H9 (cell line): ENCODE results near the gene COL8A1. TPM values are rescaled to one million over a fixed set of nuclear protein-coding genes. Genes with fewer than 3 reads are reported as not detected.

Source experiments
- DNase-seq: peaks from one replicate; pipeline ENCODE4 v3.0.0-alpha.2; 2017
- H2AFZ ChIP-seq: one replicate; pipeline ENCODE4 v1.6.1; 2013; ENCODE audit warnings: mild to moderate bottlenecking, low read length, control low read depth, moderate library complexity
- H2AK5ac ChIP-seq: 2 replicates; pipeline ENCODE4 v1.6.1; 2013; ENCODE audit warnings: low read length, control low read depth, mixed read lengths; ENCODE audit not compliant: insufficient read length
- H2BK120ac ChIP-seq: one replicate; pipeline ENCODE4 v1.6.1; 2013; ENCODE audit warnings: low read depth, mild to moderate bottlenecking, low read length, control low read depth, inconsistent platforms; ENCODE audit not compliant: poor library complexity, severe bottlenecking
- H2BK12ac ChIP-seq: 2 replicates; pipeline ENCODE4 v1.6.1; 2013; ENCODE audit warnings: low read length, control low read depth, mixed read lengths, low read depth; ENCODE audit not compliant: insufficient read length
- H2BK15ac ChIP-seq: 2 replicates; pipeline ENCODE4 v1.6.1; 2013; ENCODE audit warnings: low read depth, low read length, control low read depth
- H2BK20ac ChIP-seq: one replicate; pipeline ENCODE4 v1.6.1; 2013; ENCODE audit warnings: low read depth, mild to moderate bottlenecking, low read length, control low read depth, inconsistent platforms; ENCODE audit not compliant: poor library complexity, severe bottlenecking
- H2BK5ac ChIP-seq: 2 replicates; pipeline ENCODE4 v1.6.1; 2013; ENCODE audit warnings: low read length, control low read depth, mixed read lengths; ENCODE audit not compliant: insufficient read length
- H3K14ac ChIP-seq: 2 replicates; pipeline ENCODE4 v1.6.1; 2013; ENCODE audit warnings: low read length, control low read depth; ENCODE audit not compliant: insufficient read depth
- H3K18ac ChIP-seq: 2 replicates; pipeline ENCODE4 v1.6.1; 2013; ENCODE audit warnings: low read depth, mild to moderate bottlenecking, mixed read lengths, low read length, control low read depth; ENCODE audit not compliant: insufficient read length
- H3K23ac ChIP-seq: 2 replicates; pipeline ENCODE4 v1.6.1; 2013; ENCODE audit warnings: low read length, control low read depth, mixed read lengths, low read depth; ENCODE audit not compliant: insufficient read length
- H3K23me2 ChIP-seq: 2 replicates; pipeline ENCODE4 v1.6.1; 2013; ENCODE audit warnings: low read depth, mild to moderate bottlenecking, mixed read lengths, low read length, control low read depth; ENCODE audit not compliant: insufficient read length, poor library complexity, severe bottlenecking
- H3K27ac ChIP-seq: 2 replicates; pipeline ENCODE4 v1.5.1; 2013; ENCODE audit warnings: low read length, control low read depth, mixed read lengths, low read depth; ENCODE audit not compliant: insufficient read length
- H3K27me3 ChIP-seq: 2 replicates; pipeline ENCODE4 v1.6.1; 2013; ENCODE audit warnings: low read length, control low read depth, inconsistent platforms; ENCODE audit not compliant: insufficient read depth
- H3K4ac ChIP-seq: 2 replicates; pipeline ENCODE4 v1.6.1; 2013; ENCODE audit warnings: low read depth, mild to moderate bottlenecking, control low read depth, inconsistent platforms, low read length, moderate library complexity
- H3K4me1 ChIP-seq: 2 replicates; pipeline ENCODE4 v1.6.1; 2013; ENCODE audit warnings: low read length, control low read depth, inconsistent platforms; ENCODE audit not compliant: insufficient read depth
- H3K4me2 ChIP-seq: 2 replicates; pipeline ENCODE4 v1.6.1; 2013; ENCODE audit warnings: low read length, control low read depth, mixed read lengths; ENCODE audit not compliant: insufficient read length, insufficient read depth
- H3K56ac ChIP-seq: 2 replicates; pipeline ENCODE4 v1.6.1; 2013; ENCODE audit warnings: low read depth, mild to moderate bottlenecking, mixed read lengths, low read length, control low read depth; ENCODE audit not compliant: insufficient read length
- H3K79me1 ChIP-seq: 2 replicates; pipeline ENCODE4 v1.6.1; 2013; ENCODE audit warnings: low read depth, mild to moderate bottlenecking, moderate library complexity, low read length, control low read depth, inconsistent platforms; ENCODE audit not compliant: insufficient read depth, poor library complexity, severe bottlenecking
- H3K79me2 ChIP-seq: 2 replicates; pipeline ENCODE4 v1.6.1; 2013; ENCODE audit warnings: low read length, control low read depth, inconsistent platforms; ENCODE audit not compliant: insufficient read depth
- H3K9ac ChIP-seq: 2 replicates; pipeline ENCODE4 v1.6.1; 2013; ENCODE audit warnings: low read length, control low read depth, mixed read lengths; ENCODE audit not compliant: insufficient read length; ENCODE audit errors: extremely low read depth
- H3K9me3 ChIP-seq: one replicate; pipeline ENCODE4 v1.6.1; 2013; ENCODE audit warnings: low read depth, low read length, inconsistent platforms; ENCODE audit not compliant: control insufficient read depth
- H3T11ph ChIP-seq: one replicate; pipeline ENCODE4 v1.6.1; 2013; ENCODE audit warnings: mild to moderate bottlenecking, low read length, control low read depth, inconsistent platforms
- H4K20me1 ChIP-seq: one replicate; pipeline ENCODE4 v1.6.1; 2013; ENCODE audit not compliant: control insufficient read depth, insufficient read length, insufficient read depth
- H4K5ac ChIP-seq: 2 replicates; pipeline ENCODE4 v1.6.1; 2013; ENCODE audit warnings: low read depth, mild to moderate bottlenecking, mixed read lengths, low read length, control low read depth; ENCODE audit not compliant: insufficient read length
- H4K8ac ChIP-seq: replicated peaks from 2 replicates; pipeline ENCODE4 v1.6.1; 2013; ENCODE audit warnings: low read length, control low read depth, mixed read lengths, low read depth; ENCODE audit not compliant: insufficient read length
- H4K91ac ChIP-seq: 2 replicates; pipeline ENCODE4 v1.6.1; 2013; ENCODE audit warnings: low read depth, mild to moderate bottlenecking, moderate library complexity, mixed read lengths, low read length, control low read depth; ENCODE audit not compliant: insufficient read length
- H3K27ac Mint-ChIP-seq, 3 experiments: 2 replicates in 2 of 3; 3 replicates in 1 of 3; pipeline ENCODE4 v1.8.0; 2020 to 2021; ENCODE audit warnings: mixed read lengths in 3 of 3, mild to moderate bottlenecking in 1 of 3, moderate library complexity in 1 of 3
- H3K27me3 Mint-ChIP-seq: 2 replicates; pipeline ENCODE4 v1.8.0; 2021; ENCODE audit warnings: low read depth, mild to moderate bottlenecking, moderate library complexity, mixed read lengths
- H3K36me3 Mint-ChIP-seq, 3 experiments: 2 replicates in 2 of 3; 3 replicates in 1 of 3; pipeline ENCODE4 v1.8.0; 2020 to 2021; ENCODE audit warnings: low read depth in 3 of 3, mixed read lengths in 3 of 3; ENCODE audit not compliant: insufficient read depth in 1 of 3
- H3K4me1 Mint-ChIP-seq, 2 experiments: 2 replicates each; pipeline ENCODE4 v1.8.0; 2020; ENCODE audit warnings: mixed read lengths in 2 of 2
- H3K4me3 Mint-ChIP-seq, 2 experiments: 2 replicates in 1 of 2; 3 replicates in 1 of 2; pipeline ENCODE4 v1.8.0; 2020 to 2021; ENCODE audit warnings: mild to moderate bottlenecking in 2 of 2, mixed read lengths in 2 of 2, moderate library complexity in 1 of 2
- H3K9me3 Mint-ChIP-seq, 2 experiments: 2 replicates in 1 of 2; 3 replicates in 1 of 2; pipeline ENCODE4 v1.8.0; 2020; ENCODE audit warnings: mild to moderate bottlenecking in 2 of 2, mixed read lengths in 2 of 2, moderate library complexity in 1 of 2
- CTCF ChIP-seq: fragments of 200-600 bp; sonication (generic); conservative IDR thresholded peaks from 3 replicates; pipeline ENCODE4 v1.8.0; 2021; ENCODE audit warnings: antibody characterized with exemption, mild to moderate bottlenecking
- WGBS: extraction: QIAGEN DNeasy Blood & Tissue Kit; methylation state at CpG from one replicate; pipeline ENCODE4 v1.1.7; 2013; ENCODE audit warnings: missing lambda C conversion rate, low lambda C conversion rate, mixed read lengths; ENCODE audit not compliant: insufficient read length; ENCODE audit errors: extremely low coverage; 5-methylcytosine and 5-hydroxymethylcytosine counted together
- total RNA-seq: library from RNA; stranded (reverse); gene quantifications from 2 replicates; pipeline ENCODE4 v1.2.1, GENCODE V29; 2021

The COL8A1 gene
- total RNA-seq, 1 experiment from 2014 or later: 0.17 TPM

DNA sequence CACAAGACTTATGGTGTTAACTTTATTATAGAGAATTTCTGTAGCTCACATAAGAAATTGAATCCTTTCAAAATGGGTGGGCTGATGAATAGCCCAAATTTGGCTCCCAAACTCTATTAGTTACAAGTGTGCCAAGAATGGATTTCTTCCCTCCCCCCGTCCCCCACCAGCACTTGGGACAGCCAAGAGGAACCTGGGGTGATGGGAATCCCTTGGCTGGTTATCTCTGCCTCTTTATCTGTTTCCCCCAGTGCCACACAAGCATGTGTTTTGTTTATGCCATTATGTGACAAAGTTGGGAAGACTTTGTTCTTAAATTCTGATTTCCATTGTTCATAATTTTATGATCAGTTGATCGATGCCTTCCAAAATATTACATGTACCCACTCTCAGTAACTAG is 207.6 kb downstream of the COL8A1 start:
- H3K27me3 Mint-ChIP-seq: no peaks in the 10 kb centered on the region
- no peak overlapping the region for H2BK120ac ChIP-seq
- no peaks in the 10 kb centered on the region for H4K20me1 ChIP-seq
- no peak overlapping the region for H3K23ac ChIP-seq
- H4K5ac ChIP-seq: no peak overlapping the region
- no peak overlapping the region for H2BK5ac ChIP-seq
- no peak overlapping the region for H2AK5ac ChIP-seq
- H3K79me1 ChIP-seq: no peaks in the 10 kb centered on the region
- no peak for DNase-seq
- peaks cover 3% of the 10 kb centered on the region; the same call in 1 of the 2 replicates for H3K79me2 ChIP-seq
- H3K4me3 Mint-ChIP-seq: no peak overlapping the region
- no peak overlapping the region for H3K14ac ChIP-seq
- no peak overlapping the region for H3K9ac ChIP-seq
- no peaks in the 10 kb centered on the region for H3K9me3 ChIP-seq
- no peaks in the 10 kb centered on the region for H3K27me3 ChIP-seq
- no peaks in the 10 kb centered on the region for H3K36me3 Mint-ChIP-seq
- H3K23me2 ChIP-seq: no peaks in the 10 kb centered on the region
- H2AFZ ChIP-seq: no peak overlapping the region
- H3K4me1 ChIP-seq: peaks cover 2% of the 10 kb centered on the region; the same call in 1 of the 2 replicates
- no peak overlapping the region; the same call in 1 of the 2 replicates for H3K4ac ChIP-seq
- no peak for TF ChIP-seq CTCF
- no peak overlapping the region for H3K56ac ChIP-seq
- no peak overlapping the region for H3T11ph ChIP-seq
- no peak overlapping the region for H3K4me2 ChIP-seq
- peak overlapping the region in 1 of 3 experiments; percentile 2; a peak in 3 of 7 replicates for H3K27ac Mint-ChIP-seq
- H2BK20ac ChIP-seq: no peak overlapping the region
- H4K8ac ChIP-seq: no peak overlapping the region
- no peak overlapping the region for H3K27ac ChIP-seq
- peaks cover 23 to 24% of the 10 kb centered on the region in 2 experiments for H3K4me1 Mint-ChIP-seq
- no peaks in the 10 kb centered on the region for H3K9me3 Mint-ChIP-seq
- no peak overlapping the region for H3K18ac ChIP-seq
- H2BK12ac ChIP-seq: no peak overlapping the region
- H2BK15ac ChIP-seq: no peak overlapping the region
- H4K91ac ChIP-seq: no peak overlapping the region
- no CpG with 5 or more reads among the region's 2 CpGs for WGBS
